HG02763 (cell line): ENCODE results near the gene PLEKHB2.
"Not testable (repeated sequence)": the region's sequence is repeated elsewhere in the genome, so short reads cannot be mapped to it uniquely, and the experiment has no call there.

Experiments
- ATAC-seq: cut with Tn5 transposase; IDR thresholded peaks from one replicate; pipeline ENCODE4 v1.9.1; 2021; ENCODE audit warnings: mild to moderate bottlenecking, moderate library complexity; ENCODE audit not compliant: unreplicated experiment

PLEKHB2 gene

GRCh38 chr2:131093696-131094462 lies 11.3 kb upstream of the PLEKHB2 start:
- ATAC-seq: peak; percentile 65

- no peak for ATAC-seq
These were observed 10.5 kb upstream of the PLEKHB2 start for GRCh38 chr2:131094463-131095281.

GRCh38 chr2:131103165-131103564 lies 2.0 kb upstream of the PLEKHB2 start:
- no peak for ATAC-seq

GRCh38 chr2:131104487-131105155 lies 515 bp upstream of the PLEKHB2 start:
- ATAC-seq: peak; percentile 70

GRCh38 chr2:131105950-131106801 lies 1.0 kb downstream of the PLEKHB2 start:
- peak; percentile 42 for ATAC-seq

GRCh38 chr2:131112529-131112928 lies 7.4 kb downstream of the PLEKHB2 start:
- ATAC-seq: no peak

GRCh38 chr2:131113566-131114227 lies 8.6 kb downstream of the PLEKHB2 start:
- ATAC-seq: no peak

GRCh38 chr2:131114950-131115349 lies 9.8 kb downstream of the PLEKHB2 start:
- not testable (repeated sequence) for ATAC-seq

GRCh38 chr2:131115752-131116151 lies 10.6 kb downstream of the PLEKHB2 start:
- ATAC-seq: no peak

- no peak for ATAC-seq
These were observed 15.7 kb downstream of the PLEKHB2 start for GRCh38 chr2:131120815-131121317.

GRCh38 chr2:131121464-131121863 lies 16.3 kb downstream of the PLEKHB2 start:
- ATAC-seq: no peak

GRCh38 chr2:131122496-131122895 lies 17.4 kb downstream of the PLEKHB2 start:
- ATAC-seq: no peak

GRCh38 chr2:131123192-131123591 lies 18.1 kb downstream of the PLEKHB2 start:
- no peak for ATAC-seq

GRCh38 chr2:131125195-131125757 lies 20.1 kb downstream of the PLEKHB2 start:
- no peak for ATAC-seq

- no peak for ATAC-seq
These were observed 21.3 kb downstream of the PLEKHB2 start for GRCh38 chr2:131126436-131126835.

GRCh38 chr2:131127076-131127475 lies 21.9 kb downstream of the PLEKHB2 start:
- no peak for ATAC-seq

GRCh38 chr2:131127981-131128380 lies 22.8 kb downstream of the PLEKHB2 start:
- ATAC-seq: no peak

GRCh38 chr2:131130298-131130596 lies 25.1 kb downstream of the PLEKHB2 start:
- no peak for ATAC-seq

GRCh38 chr2:131132729-131133128 lies 27.6 kb downstream of the PLEKHB2 start:
- no peak for ATAC-seq

- no peak for ATAC-seq
These were observed 35.4 kb downstream of the PLEKHB2 start for GRCh38 chr2:131140581-131140980.
